HepG2 (cell line): ENCODE measurements around the gene KLHL33. TPM values are rescaled to one million over a fixed set of nuclear protein-coding genes. Genes with fewer than 3 reads are reported as not detected.

Experiments
- ATAD3A ChIP-seq: sonication (generic); formaldehyde crosslinking; IDR thresholded peaks from 2 replicates; pipeline ENCODE4 v1.4.0; 2020; ENCODE audit warnings: missing genetic modification reagents
- CCAR2 ChIP-seq: fragments of 200-400 bp; formaldehyde crosslinking; optimal IDR thresholded peaks from 2 replicates; pipeline ENCODE3; 2018; ENCODE audit warnings: low read depth, mild to moderate bottlenecking, low read length, moderate library complexity
- CENPT ChIP-seq: sonication (generic); formaldehyde crosslinking; IDR thresholded peaks from 2 replicates; pipeline ENCODE4 v1.8.0; 2022; ENCODE audit warnings: low read depth, mild to moderate bottlenecking, moderate library complexity, missing genetic modification reagents
- GATA4 ChIP-seq: sonication (generic); IDR thresholded peaks from 2 replicates; pipeline ENCODE4 v1.6.1; 2016; ENCODE audit warnings: antibody characterized with exemption, low read depth, borderline replicate concordance
- KMT2A ChIP-seq: sonication (generic); formaldehyde crosslinking; IDR thresholded peaks from 2 replicates; pipeline ENCODE4 v1.4.0; 2020; ENCODE audit warnings: missing genetic modification reagents
- MXD4 ChIP-seq: IDR thresholded peaks from 2 replicates; pipeline ENCODE4 v1.6.1; 2016; ENCODE audit warnings: mild to moderate bottlenecking, missing biosample characterization, missing genetic modification reagents
- NFE2L2 ChIP-seq: fragments of 150-350 bp; IDR thresholded peaks from 2 replicates; pipeline ENCODE4 v1.6.1; 2014; ENCODE audit warnings: low read length
- SMARCC2 ChIP-seq: fragments of 450-650 bp; IDR thresholded peaks from 2 replicates; pipeline ENCODE4 v1.6.1; 2017; ENCODE audit warnings: antibody characterized with exemption, mild to moderate bottlenecking
- TAF15 ChIP-seq: fragments of 200-400 bp; formaldehyde crosslinking; IDR thresholded peaks from one replicate; pipeline ENCODE4 v1.6.1; 2018; ENCODE audit warnings: mild to moderate bottlenecking, low read depth, low read length; ENCODE audit not compliant: poor library complexity, severe bottlenecking
- TCF7 ChIP-seq: sonication (generic); IDR thresholded peaks from 2 replicates; pipeline ENCODE4 v1.6.1; 2016; ENCODE audit warnings: antibody characterized with exemption, low read depth
- THRA ChIP-seq: sonication (generic); formaldehyde crosslinking; IDR thresholded peaks from 2 replicates; pipeline ENCODE4 v1.4.0; 2020; ENCODE audit warnings: missing genetic modification reagents, borderline replicate concordance
- ZBTB26 ChIP-seq: IDR thresholded peaks from 2 replicates; pipeline ENCODE4 v1.6.1; 2016; ENCODE audit warnings: missing compliant biosample characterization, missing genetic modification reagents, borderline replicate concordance
- ZNF18 ChIP-seq: sonication (generic); formaldehyde crosslinking; IDR thresholded peaks from 2 replicates; pipeline ENCODE4 v1.8.0; 2022; ENCODE audit warnings: mild to moderate bottlenecking, missing genetic modification reagents; ENCODE audit not compliant: insufficient replicate concordance
- ZNF44 ChIP-seq: sonication (generic); formaldehyde crosslinking; IDR thresholded peaks from 2 replicates; pipeline ENCODE4 v1.5.1; 2020; ENCODE audit warnings: mild to moderate bottlenecking, missing genetic modification reagents
- ZNF703 ChIP-seq: sonication (generic); formaldehyde crosslinking; IDR thresholded peaks from 2 replicates; pipeline ENCODE4 v1.5.1; 2020; ENCODE audit warnings: missing genetic modification reagents, mild to moderate bottlenecking, moderate library complexity, borderline replicate concordance
- polyA plus RNA-seq, 8 experiments: library from polyadenylated mRNA; depleted of rRNA in 3 of 8; stranded (reverse) in 7 of 8; unstranded in 1 of 8; fragments of >200 nt; fragmentation: Illumina TruSeq in 4 of 8; extraction: Trizol in 4 of 8; gene quantifications; 2 replicates each; pipeline versions ENCODE4 v1.2.1 to v1.2.3, GENCODE V29; 2011 to 2016; ENCODE audit warnings: low read depth in 4 of 8, missing spikeins in 1 of 8, mixed read lengths in 1 of 8; ENCODE audit not compliant: insufficient read depth in 1 of 8
- total RNA-seq, 5 experiments: library from RNA; depleted of rRNA; stranded (reverse); fragments of >200 nt; fragmentation: Illumina TruSeq; extraction: Trizol; gene quantifications; 2 replicates each; pipeline ENCODE4 v1.2.3, GENCODE V29; 2016; ENCODE audit warnings: low read depth in 1 of 5
- TF ChIP-seq, protein P1 (sequence below): sonication (generic); formaldehyde crosslinking; IDR thresholded peaks from 2 replicates; pipeline ENCODE4 v1.5.1; 2020; ENCODE audit warnings: missing genetic modification reagents, mild to moderate bottlenecking, borderline replicate concordance
- TF ChIP-seq, protein P2 (sequence below): sonication (generic); formaldehyde crosslinking; IDR thresholded peaks from 2 replicates; pipeline ENCODE4 v1.8.1; 2023; ENCODE audit warnings: mild to moderate bottlenecking, inconsistent platforms, moderate library complexity, missing genetic modification reagents, borderline replicate concordance
- TF ChIP-seq, protein P3 (sequence below): sonication (generic); formaldehyde crosslinking; IDR thresholded peaks from 2 replicates; pipeline ENCODE4 v1.8.0; 2022; ENCODE audit warnings: missing genetic modification reagents, mild to moderate bottlenecking, moderate library complexity, borderline replicate concordance

Gene KLHL33
- total and polyA plus RNA-seq, 2 of the 13 experiments (the other 11 are each of a cell fraction or from before 2014, with no cell fraction given) = not detected

DNA sequence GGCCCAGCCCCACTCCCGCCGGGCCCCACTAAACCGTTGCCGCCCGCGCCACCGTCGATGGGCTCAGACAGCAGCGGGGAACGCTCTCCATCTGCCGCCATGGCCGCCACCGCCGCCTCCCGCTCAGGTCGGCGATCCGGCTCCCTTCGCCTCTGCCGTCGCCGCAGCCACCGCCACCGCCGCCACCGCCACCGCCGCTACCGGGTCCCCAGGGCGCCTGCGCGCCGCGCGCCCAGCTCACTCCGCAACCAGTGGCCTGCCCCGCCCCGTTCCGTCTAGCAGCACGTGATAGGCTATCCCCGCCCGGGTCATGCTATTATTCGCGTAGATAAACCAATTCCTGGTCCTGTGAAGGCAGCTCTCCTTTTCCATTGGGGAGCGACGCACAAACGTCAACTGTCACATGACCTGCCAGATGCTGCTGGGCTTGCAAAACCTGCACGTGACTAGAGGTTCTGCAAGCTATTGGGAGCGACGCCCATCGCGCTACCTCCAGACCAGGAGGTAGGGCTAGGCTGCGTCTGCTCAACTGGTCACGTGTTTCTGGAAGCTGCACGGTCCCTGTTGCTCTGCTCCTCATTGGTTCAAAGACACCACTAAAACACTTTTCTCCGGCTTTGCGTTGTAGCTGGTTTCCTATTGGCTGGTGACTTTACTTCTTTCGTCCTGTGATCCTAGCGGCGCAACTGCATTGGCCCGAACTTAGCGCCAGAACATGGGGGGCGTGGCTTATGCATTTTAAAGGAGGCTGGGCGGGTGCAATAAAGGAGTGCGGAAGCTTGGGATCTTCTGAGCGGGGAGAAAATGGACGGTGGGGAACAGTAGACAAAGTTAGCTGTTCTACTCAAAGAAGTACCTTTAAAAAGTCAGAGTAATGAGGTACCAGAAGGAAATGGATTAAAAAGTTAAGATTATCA lies 25.5 kb upstream of the KLHL33 start, which contains the start of gene PIP4P1 (continued):
- TF ChIP-seq ZBTB26 (CRISPR knock-in tag) (peak; percentile 71; the same call in 1 of the 2 replicates), SMARCC2 (no peak), ZNF44 (CRISPR knock-in tag) (peak; percentile 64; the same call in 1 of the 2 replicates), GATA4 (peak; percentile 56; the same call in 1 of the 2 replicates), NFE2L2 (no peak), CCAR2 (no peak), ZNF18 (CRISPR knock-in tag) (no peak), TCF7 (no peak), MXD4 (CRISPR knock-in tag) (peak; percentile 97), TAF15 (no peak), ZNF703 (CRISPR knock-in tag) (0 out of 2 replicates have a peak, but pooled peaks have one; percentile 48), THRA (CRISPR knock-in tag) (peak; percentile 81), CENPT (peak; percentile 64; the same call in 1 of the 2 replicates), KMT2A (CRISPR knock-in tag) (no peak; the same call in 1 of the 2 replicates), ATAD3A (no peak)
- TF ChIP-seq, protein P1, sequence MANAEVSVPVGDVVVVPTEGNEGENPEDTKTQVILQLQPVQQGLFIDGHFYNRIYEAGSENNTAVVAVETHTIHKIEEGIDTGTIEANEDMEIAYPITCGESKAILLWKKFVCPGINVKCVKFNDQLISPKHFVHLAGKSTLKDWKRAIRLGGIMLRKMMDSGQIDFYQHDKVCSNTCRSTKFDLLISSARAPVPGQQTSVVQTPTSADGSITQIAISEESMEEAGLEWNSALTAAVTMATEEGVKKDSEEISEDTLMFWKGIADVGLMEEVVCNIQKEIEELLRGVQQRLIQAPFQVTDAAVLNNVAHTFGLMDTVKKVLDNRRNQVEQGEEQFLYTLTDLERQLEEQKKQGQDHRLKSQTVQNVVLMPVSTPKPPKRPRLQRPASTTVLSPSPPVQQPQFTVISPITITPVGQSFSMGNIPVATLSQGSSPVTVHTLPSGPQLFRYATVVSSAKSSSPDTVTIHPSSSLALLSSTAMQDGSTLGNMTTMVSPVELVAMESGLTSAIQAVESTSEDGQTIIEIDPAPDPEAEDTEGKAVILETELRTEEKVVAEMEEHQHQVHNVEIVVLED (CRISPR knock-in tag) = peak; percentile 91
- TF ChIP-seq, protein P2, sequence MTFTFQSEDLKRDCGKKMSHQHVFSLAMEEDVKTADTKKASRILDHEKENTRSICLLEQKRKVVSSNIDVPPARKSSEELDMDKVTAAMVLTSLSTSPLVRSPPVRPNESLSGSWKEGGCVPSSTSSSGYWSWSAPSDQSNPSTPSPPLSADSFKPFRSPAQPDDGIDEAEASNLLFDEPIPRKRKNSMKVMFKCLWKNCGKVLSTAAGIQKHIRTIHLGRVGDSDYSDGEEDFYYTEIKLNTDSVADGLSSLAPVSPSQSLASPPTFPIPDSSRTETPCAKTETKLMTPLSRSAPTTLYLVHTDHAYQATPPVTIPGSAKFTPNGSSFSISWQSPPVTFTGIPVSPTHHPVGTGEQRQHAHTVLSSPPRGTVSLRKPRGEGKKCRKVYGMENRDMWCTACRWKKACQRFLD (CRISPR knock-in tag) = no peak; the same call in 1 of the 2 replicates
- TF ChIP-seq, protein P3, sequence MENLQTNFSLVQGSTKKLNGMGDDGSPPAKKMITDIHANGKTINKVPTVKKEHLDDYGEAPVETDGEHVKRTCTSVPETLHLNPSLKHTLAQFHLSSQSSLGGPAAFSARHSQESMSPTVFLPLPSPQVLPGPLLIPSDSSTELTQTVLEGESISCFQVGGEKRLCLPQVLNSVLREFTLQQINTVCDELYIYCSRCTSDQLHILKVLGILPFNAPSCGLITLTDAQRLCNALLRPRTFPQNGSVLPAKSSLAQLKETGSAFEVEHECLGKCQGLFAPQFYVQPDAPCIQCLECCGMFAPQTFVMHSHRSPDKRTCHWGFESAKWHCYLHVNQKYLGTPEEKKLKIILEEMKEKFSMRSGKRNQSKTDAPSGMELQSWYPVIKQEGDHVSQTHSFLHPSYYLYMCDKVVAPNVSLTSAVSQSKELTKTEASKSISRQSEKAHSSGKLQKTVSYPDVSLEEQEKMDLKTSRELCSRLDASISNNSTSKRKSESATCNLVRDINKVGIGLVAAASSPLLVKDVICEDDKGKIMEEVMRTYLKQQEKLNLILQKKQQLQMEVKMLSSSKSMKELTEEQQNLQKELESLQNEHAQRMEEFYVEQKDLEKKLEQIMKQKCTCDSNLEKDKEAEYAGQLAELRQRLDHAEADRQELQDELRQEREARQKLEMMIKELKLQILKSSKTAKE = no peak; the same call in 1 of the 2 replicates
